H1 (cell line): ENCODE data around the gene UBTD1. TPM values are rescaled to one million over a fixed set of nuclear protein-coding genes. Genes with fewer than 3 reads are reported as not detected.
A peak's percentile ranks its signal among the peaks of the same experiment; 100 is the strongest.

Experiments
- BRCA1 ChIP-seq: IDR thresholded peaks from 2 replicates; pipeline ENCODE4 v1.6.1; 2012; ENCODE audit warnings: low read depth, low read length, improper control_type of control experiment
- CHD7 ChIP-seq: fragments of 300-600 bp; sonication (generic); IDR thresholded peaks from 2 replicates; pipeline ENCODE4 v1.7.1; 2012; ENCODE audit warnings: low read length, moderate library complexity, mild to moderate bottlenecking, inconsistent platforms; ENCODE audit not compliant: insufficient replicate concordance
- JUND ChIP-seq: IDR thresholded peaks from 2 replicates; pipeline ENCODE4 v1.6.1; 2011; ENCODE audit warnings: mild to moderate bottlenecking, improper control_type of control experiment, low read length
- NANOG ChIP-seq: IDR thresholded peaks from 2 replicates; pipeline ENCODE4 v1.6.1; 2011; ENCODE audit warnings: low read length, low read depth, mild to moderate bottlenecking, inconsistent platforms; ENCODE audit not compliant: insufficient read depth, poor library complexity, severe bottlenecking
- POLR2A ChIP-seq, 2 experiments: IDR thresholded peaks; 1 replicate in 1 of 2; 2 replicates in 1 of 2; pipeline ENCODE4 v1.6.1; 2011; ENCODE audit warnings: low read depth in 2 of 2, low read length in 2 of 2, mild to moderate bottlenecking in 2 of 2; ENCODE audit errors: control extremely low read depth in 1 of 2
- RFX5 ChIP-seq: IDR thresholded peaks from 2 replicates; pipeline ENCODE4 v1.6.1; 2011; ENCODE audit warnings: low read depth, low read length, improper control_type of control experiment, borderline replicate concordance
- RXRA ChIP-seq: IDR thresholded peaks from 2 replicates; pipeline ENCODE4 v1.6.1; 2011; ENCODE audit warnings: low read depth, mild to moderate bottlenecking, low read length, moderate library complexity; ENCODE audit not compliant: insufficient read depth
- SAP30 ChIP-seq: fragments of 300-600 bp; sonication (generic); IDR thresholded peaks from 2 replicates; pipeline ENCODE4 v1.7.1; 2012; ENCODE audit warnings: low read length, moderate library complexity, mild to moderate bottlenecking, inconsistent platforms; ENCODE audit not compliant: insufficient read depth, insufficient replicate concordance
- SRF ChIP-seq: IDR thresholded peaks from 2 replicates; pipeline ENCODE4 v1.6.1; 2011; ENCODE audit warnings: mild to moderate bottlenecking, low read depth, low read length, moderate library complexity
- TBP ChIP-seq: IDR thresholded peaks from 2 replicates; pipeline ENCODE4 v1.6.1; 2011; ENCODE audit warnings: low read depth, low read length, improper control_type of control experiment
- TEAD4 ChIP-seq: IDR thresholded peaks from 2 replicates; pipeline ENCODE4 v1.6.1; 2012; ENCODE audit warnings: low read depth, low read length, inconsistent platforms, mixed read lengths
- polyA plus RNA-seq, 7 experiments: library from polyadenylated mRNA; depleted of rRNA in 3 of 7; stranded (reverse) in 5 of 7; unstranded in 2 of 7; fragments of >200 nt in 5 of 7; fragments of 200-250 nt in 2 of 7; gene quantifications; 1 replicate in 5 of 7; 2 replicates in 1 of 7; 4 replicates in 1 of 7; pipeline versions ENCODE4 v1.2.1 to v1.2.3, GENCODE V29; 2011 to 2013; ENCODE audit warnings: missing spikeins in 2 of 7, mixed read lengths in 2 of 7
- total RNA-seq: library from RNA; stranded (reverse); fragmentation: NEBNext Ultra II Directional; extraction: Animal tissue kit (Norgen Biotek cat#: 25700); gene quantifications from 2 replicates; pipeline ENCODE4 v1.2.1, GENCODE V29; 2021

Gene UBTD1
- total and polyA plus RNA-seq, 2 of the 8 experiments (the other 6 are each of a cell fraction or from before 2014, with no cell fraction given) = 22.3 to 36.2 TPM

GRCh38 chr10:97498076-97498840 is 466 bp upstream of the UBTD1 start, which contains the start of gene MMS19 (continued):
- TF ChIP-seq RFX5 = no peak
- no peak for TF ChIP-seq JUND
- TF ChIP-seq RXRA = no peak
- no peak for TF ChIP-seq NANOG
- no peak for TF ChIP-seq CHD7
- TF ChIP-seq SRF = no peak
- TF ChIP-seq SAP30 = no peak
- TF ChIP-seq TBP = no peak
- peak; percentile 55 to 79 for TF ChIP-seq POLR2A (IDR thresholded peaks at IDR 0.05; ENCODE audit: control extremely low read depth in 1 of 2, low read depth in 2 of 2, low read length in 2 of 2)
- no peak for TF ChIP-seq BRCA1
- TF ChIP-seq TEAD4 = no peak
